Neuronal stem cell (in vitro differentiated cells): ENCODE data around the gene SORCS2.

Source experiments
- DNase-seq: peaks from one replicate; pipeline ENCODE4 v3.0.0-alpha.2; 2013; ENCODE audit warnings: low spot score
- H2AFZ ChIP-seq: one replicate; pipeline ENCODE4 v1.6.1; 2013; ENCODE audit warnings: mild to moderate bottlenecking, low read length, inconsistent platforms
- H2AK5ac ChIP-seq: 2 replicates; pipeline ENCODE4 v1.6.1; 2013; ENCODE audit warnings: low read depth, mild to moderate bottlenecking, inconsistent platforms, low read length, moderate library complexity, mixed read lengths
- H2BK120ac ChIP-seq: 2 replicates; pipeline ENCODE4 v1.6.1; 2013; ENCODE audit warnings: low read depth, mild to moderate bottlenecking, inconsistent platforms, low read length, moderate library complexity, mixed read lengths
- H2BK12ac ChIP-seq: one replicate; pipeline ENCODE4 v1.6.1; 2013; ENCODE audit warnings: low read length, inconsistent platforms
- H2BK15ac ChIP-seq: 2 replicates; pipeline ENCODE4 v1.6.1; 2013; ENCODE audit warnings: mild to moderate bottlenecking, low read length, inconsistent platforms, mixed read lengths
- H2BK5ac ChIP-seq: one replicate; pipeline ENCODE4 v1.6.1; 2013; ENCODE audit warnings: inconsistent platforms, mild to moderate bottlenecking, low read length, moderate library complexity
- H3K14ac ChIP-seq: one replicate; pipeline ENCODE4 v1.6.1; 2013; ENCODE audit warnings: low read length, inconsistent platforms
- H3K18ac ChIP-seq: 2 replicates; pipeline ENCODE4 v1.6.1; 2013; ENCODE audit warnings: low read length, inconsistent platforms
- H3K23ac ChIP-seq: 2 replicates; pipeline ENCODE4 v1.6.1; 2013; ENCODE audit warnings: low read depth, mild to moderate bottlenecking, mixed read lengths, low read length, inconsistent platforms; ENCODE audit not compliant: poor library complexity
- H3K27ac ChIP-seq: replicated peaks from 3 replicates; pipeline ENCODE4 v1.5.1; 2013; ENCODE audit warnings: low read length, inconsistent platforms
- H3K27me3 ChIP-seq, 3 experiments: 2 replicates each; pipeline ENCODE4 v1.6.1; 2013; ENCODE audit warnings: low read length in 3 of 3, mild to moderate bottlenecking in 2 of 3, inconsistent platforms in 1 of 3, low read depth in 1 of 3, mixed read lengths in 1 of 3, moderate library complexity in 1 of 3; ENCODE audit not compliant: control insufficient read depth in 3 of 3, insufficient read depth in 3 of 3
- H3K36me3 ChIP-seq, 2 donors: replicated peaks in 1 of 2; 2 replicates each; pipeline ENCODE4 v1.6.1; 2013; ENCODE audit warnings: low read length in 2 of 2; ENCODE audit not compliant: control insufficient read depth in 2 of 2, insufficient read depth in 2 of 2
- H3K4ac ChIP-seq: 2 replicates; pipeline ENCODE4 v1.6.1; 2013; ENCODE audit warnings: inconsistent platforms, mild to moderate bottlenecking, low read length, moderate library complexity
- H3K4me1 ChIP-seq, 2 donors: 1 replicate in 1 of 2; 2 replicates in 1 of 2; pipeline ENCODE4 v1.6.1; 2013; ENCODE audit warnings: low read length in 2 of 2, low read depth in 1 of 2; ENCODE audit not compliant: control insufficient read depth in 2 of 2, insufficient read depth in 1 of 2
- H3K4me2 ChIP-seq: one replicate; pipeline ENCODE4 v1.6.1; 2013; ENCODE audit warnings: mild to moderate bottlenecking, low read length, inconsistent platforms; ENCODE audit not compliant: insufficient read depth, poor library complexity, severe bottlenecking
- H3K4me3 ChIP-seq, 2 donors: 2 replicates each; pipeline ENCODE4 v1.5.1; 2013; ENCODE audit warnings: low read length in 2 of 2, mild to moderate bottlenecking in 2 of 2, inconsistent platforms in 1 of 2, moderate library complexity in 1 of 2
- H3K79me1 ChIP-seq: one replicate; pipeline ENCODE4 v1.6.1; 2013; ENCODE audit warnings: low read depth, mild to moderate bottlenecking, inconsistent platforms, low read length, moderate library complexity
- H3K9ac ChIP-seq: one replicate; pipeline ENCODE4 v1.6.1; 2013; ENCODE audit warnings: mild to moderate bottlenecking, low read depth, low read length, inconsistent platforms; ENCODE audit not compliant: poor library complexity
- H3K9me3 ChIP-seq, 2 donors: replicated peaks in 1 of 2; 2 replicates each; pipeline versions ENCODE3 to v1.6.1; 2013; ENCODE audit warnings: low read length in 2 of 2, mild to moderate bottlenecking in 2 of 2, inconsistent platforms in 1 of 2, low read depth in 1 of 2, mixed read lengths in 1 of 2, moderate library complexity in 1 of 2; ENCODE audit not compliant: control insufficient read depth in 2 of 2, insufficient read depth in 1 of 2
- H4K8ac ChIP-seq: one replicate; pipeline ENCODE4 v1.6.1; 2013; ENCODE audit warnings: low read depth, mild to moderate bottlenecking, inconsistent platforms, low read length, moderate library complexity
- H4K91ac ChIP-seq: one replicate; pipeline ENCODE4 v1.6.1; 2013; ENCODE audit warnings: low read length, low read depth, mild to moderate bottlenecking, inconsistent platforms; ENCODE audit not compliant: poor library complexity
- WGBS, 2 donors: extraction: QIAGEN DNeasy Blood & Tissue Kit; methylation state at CpG; one replicate each; pipeline ENCODE4 v1.1.7; 2013; ENCODE audit warnings: missing lambda C conversion rate in 2 of 2, mixed read lengths in 1 of 2; ENCODE audit not compliant: insufficient read length in 2 of 2, insufficient replicate concordance in 1 of 2; ENCODE audit errors: extremely low coverage in 2 of 2; 5-methylcytosine and 5-hydroxymethylcytosine counted together

The SORCS2 gene

DNA sequence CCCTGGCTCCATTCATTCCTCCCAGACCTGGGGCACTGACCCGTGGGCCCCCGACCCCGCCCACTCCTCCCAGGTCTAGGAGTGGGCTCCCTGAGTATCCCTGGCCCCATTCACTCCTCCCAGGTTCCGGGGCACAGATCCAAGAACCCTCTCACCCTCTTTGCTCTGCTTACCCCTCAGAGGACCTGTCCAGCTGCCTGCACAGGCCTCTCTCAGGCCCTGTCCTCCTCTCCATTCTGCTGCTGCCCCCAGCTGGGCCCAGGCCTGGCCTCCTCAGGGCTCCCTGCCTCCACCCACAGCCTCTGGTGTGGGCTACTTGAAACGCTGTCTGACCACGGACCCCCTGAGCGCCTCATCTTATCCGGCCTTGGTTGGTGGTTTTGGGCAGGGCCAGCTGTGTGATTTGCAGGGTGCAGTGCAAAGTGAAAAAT, 460.1 kb downstream of the SORCS2 start:
- no peak for DNase-seq
- no peak overlapping the region for H3K27ac ChIP-seq

GRCh38 chr4:7652906-7653305, 460.6 kb downstream of the SORCS2 start:
- Histone ChIP-seq H3K23ac (peak overlapping the region; percentile 18), H2BK120ac (no peak overlapping the region), H3K36me3 (no peaks in the 10 kb centered on the region), H3K9ac (no peak overlapping the region), H3K18ac (peak overlapping the region; percentile 15), H4K91ac (no peak overlapping the region), H3K14ac (no peak overlapping the region), H3K27ac (no peak overlapping the region), H3K4me1 (peaks cover 12 to 15% of the 10 kb centered on the region in 2 donors), H3K9me3 (no peaks in the 10 kb centered on the region), H2BK12ac (no peak overlapping the region), H2BK5ac (no peak overlapping the region), H3K79me1 (no peaks in the 10 kb centered on the region), H2AK5ac (peak overlapping the region; percentile 29), H2BK15ac (no peak overlapping the region), H2AFZ (no peak overlapping the region), H3K27me3 (peaks cover 0 to 42% (median 0%) of the 10 kb centered on the region in 3 experiments), H3K4ac (no peak overlapping the region), H3K4me2 (no peak overlapping the region), H3K4me3 (no peak overlapping the region), H4K8ac (no peak overlapping the region)
- no CpG with 5 or more reads among the region's 3 CpGs for WGBS, 2 donors
- no peak for DNase-seq

More for the DNA sequence above, 460.1 kb downstream of the SORCS2 start:
- no peak overlapping the region for H2BK120ac ChIP-seq
- H2BK5ac ChIP-seq, result no peak overlapping the region
- H3K9ac ChIP-seq, result no peak overlapping the region
- no peak overlapping the region for H3K4me3 ChIP-seq
- H3K27me3 ChIP-seq, result peaks cover 0 to 42% (median 0%) of the 10 kb centered on the region in 3 experiments
- no peak overlapping the region for H2BK12ac ChIP-seq
- H3K18ac ChIP-seq, result no peak overlapping the region
- H4K8ac ChIP-seq, result no peak overlapping the region
- H3K23ac ChIP-seq, result no peak overlapping the region
- H3K4ac ChIP-seq, result no peak overlapping the region
- H3K14ac ChIP-seq, result no peak overlapping the region
- H3K79me1 ChIP-seq, result no peaks in the 10 kb centered on the region
- no peak overlapping the region for H3K4me2 ChIP-seq
- no peak overlapping the region for H4K91ac ChIP-seq
- H2AK5ac ChIP-seq, result no peak overlapping the region
- H3K4me1 ChIP-seq, result peaks cover 12 to 15% of the 10 kb centered on the region in 2 donors
- WGBS, 2 donors, result no CpG with 5 or more reads among the region's 8 CpGs
- H2BK15ac ChIP-seq, result no peak overlapping the region
- H3K9me3 ChIP-seq, result no peaks in the 10 kb centered on the region
- no peak overlapping the region for H2AFZ ChIP-seq
- no peaks in the 10 kb centered on the region for H3K36me3 ChIP-seq

DNA sequence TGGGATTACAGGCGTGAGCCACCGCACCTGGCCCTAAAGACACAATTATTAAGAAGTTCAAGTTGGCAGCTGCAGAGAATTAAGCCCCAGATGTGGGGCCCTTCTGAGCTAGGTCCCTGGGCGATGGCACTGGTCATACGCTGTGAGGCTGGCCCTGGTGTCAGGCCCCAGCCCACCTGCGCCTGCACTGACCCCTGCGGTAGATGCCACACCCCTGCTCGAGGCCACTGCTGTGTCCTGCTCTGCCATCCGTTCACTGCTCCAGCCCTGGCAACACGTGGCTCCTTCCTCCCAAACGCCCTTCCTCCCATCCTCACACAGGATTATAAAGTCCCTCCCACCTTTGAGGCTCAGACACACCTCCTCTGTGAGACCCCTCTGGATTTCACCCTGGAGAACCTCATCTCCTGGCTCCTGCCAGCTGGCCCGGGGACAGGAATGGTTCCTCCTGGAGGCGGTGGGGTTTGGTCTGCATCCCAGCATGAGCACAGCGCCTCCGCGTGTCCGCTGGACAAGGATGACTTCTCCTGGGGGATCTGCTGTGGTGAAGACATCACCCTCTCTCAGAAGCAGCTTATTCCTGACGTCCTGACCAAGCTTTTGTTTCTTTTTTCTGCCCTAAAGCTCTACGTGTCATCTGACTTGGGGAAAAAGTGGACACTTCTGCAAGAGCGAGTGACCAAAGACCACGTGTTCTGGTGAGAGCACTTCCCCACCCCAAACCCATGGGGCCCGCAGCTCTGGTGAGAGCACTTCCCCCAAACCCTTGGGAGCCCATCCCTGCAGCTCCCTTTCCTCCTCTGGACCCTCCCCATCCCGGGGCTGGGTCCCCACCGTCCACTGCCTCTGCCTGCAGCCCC, 461.4 kb downstream of the SORCS2 start:
- no peaks in the 10 kb centered on the region for H3K36me3 ChIP-seq
- no peak for DNase-seq
- no peaks in the 10 kb centered on the region for H3K79me1 ChIP-seq
- no peak overlapping the region for H3K14ac ChIP-seq
- no peaks in the 10 kb centered on the region for H3K9me3 ChIP-seq
- no peak overlapping the region for H2BK5ac ChIP-seq
- H2BK12ac ChIP-seq, result no peak overlapping the region
- H2BK120ac ChIP-seq, result no peak overlapping the region
- WGBS, 2 donors, result no CpG with 5 or more reads among the region's 23 CpGs
- no peak overlapping the region for H4K91ac ChIP-seq
- H3K18ac ChIP-seq, result peak overlapping the region; percentile 62
- no peak overlapping the region for H2BK15ac ChIP-seq
- no peak overlapping the region for H3K23ac ChIP-seq
- H2AFZ ChIP-seq, result no peak overlapping the region
- H3K4ac ChIP-seq, result no peak overlapping the region
- H4K8ac ChIP-seq, result no peak overlapping the region
- H3K4me3 ChIP-seq, result no peak overlapping the region
- H3K27ac ChIP-seq, result no peak overlapping the region
- H3K27me3 ChIP-seq, result peaks cover 0 to 42% (median 0%) of the 10 kb centered on the region in 3 experiments
- H3K4me1 ChIP-seq, result peaks cover 12 to 17% of the 10 kb centered on the region in 2 donors
- H3K4me2 ChIP-seq, result no peak overlapping the region
- H2AK5ac ChIP-seq, result peak overlapping the region; percentile 93
- H3K9ac ChIP-seq, result no peak overlapping the region
